Measurements from ENCODE around the gene ALDH16A1. TPM values are rescaled to one million over a fixed set of nuclear protein-coding genes. Genes with fewer than 3 reads are reported as not detected.
A peak's percentile ranks its signal among the peaks of the same experiment; 100 is the strongest.

ALDH16A1 gene
- total and polyA plus RNA-seq, 2 of the 8 experiments (the other 6 are each of a cell fraction or from before 2014, with no cell fraction given) = 30.5 to 34.3 TPM

DNA sequence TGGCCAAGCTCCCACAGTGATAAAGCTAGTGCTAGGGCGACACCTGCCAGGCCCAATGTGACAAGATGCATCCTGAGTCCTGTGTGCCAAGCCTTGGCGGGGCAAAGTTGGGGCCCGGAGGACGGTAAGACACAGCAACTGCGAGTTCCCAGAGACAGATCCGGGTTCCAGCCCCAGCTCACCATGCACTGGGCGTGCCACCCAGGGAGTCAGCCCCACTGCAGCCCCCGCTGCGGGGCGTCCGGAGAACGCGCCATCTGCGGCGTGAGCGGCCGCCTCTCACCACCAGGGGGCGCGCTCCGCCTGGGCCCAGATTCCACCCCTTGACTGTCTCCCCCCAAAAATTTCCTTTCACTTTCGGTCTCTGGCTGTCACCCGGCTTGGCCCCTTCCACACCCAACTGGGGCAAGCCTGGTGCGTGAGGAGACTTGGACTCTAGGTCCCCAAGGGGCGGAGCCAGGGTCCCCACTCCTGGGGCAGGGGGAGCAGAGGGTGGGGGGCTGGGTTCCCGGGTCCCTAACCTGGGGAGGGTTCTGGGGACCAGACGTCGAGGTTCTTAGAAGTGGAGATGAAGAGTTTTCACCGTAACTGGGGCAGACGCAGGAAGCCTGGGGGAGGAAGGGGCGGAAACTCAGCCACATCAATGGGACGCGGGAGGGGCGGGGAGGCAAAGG, 21.0 kb downstream of the ALDH16A1 start, which contains the start of gene FLT3LG (continued):
- TF ChIP-seq CREB1 (IDR thresholded peaks at IDR 0.05) = peak; percentile 64
- no peak for TF ChIP-seq NRF1 (IDR thresholded peaks at IDR 0.05; ENCODE audit: low read depth, low read length)
- peak; percentile 47 for TF ChIP-seq ASH2L (IDR thresholded peaks at IDR 0.05; ENCODE audit: low read length)
- TF ChIP-seq SIRT6 (IDR thresholded peaks at IDR 0.05; ENCODE audit: low read length) = no peak
- peak; percentile 44; the same call in 1 of the 2 replicates for TF ChIP-seq YY1 (IDR thresholded peaks at IDR 0.05; ENCODE audit: low read depth, low read length)
- no peak for TF ChIP-seq SUZ12 (IDR thresholded peaks at IDR 0.05; ENCODE audit: low read length)
- TF ChIP-seq MAFK (IDR thresholded peaks at IDR 0.05; ENCODE audit: low read depth, low read length) = no peak
- TF ChIP-seq, protein P1, sequence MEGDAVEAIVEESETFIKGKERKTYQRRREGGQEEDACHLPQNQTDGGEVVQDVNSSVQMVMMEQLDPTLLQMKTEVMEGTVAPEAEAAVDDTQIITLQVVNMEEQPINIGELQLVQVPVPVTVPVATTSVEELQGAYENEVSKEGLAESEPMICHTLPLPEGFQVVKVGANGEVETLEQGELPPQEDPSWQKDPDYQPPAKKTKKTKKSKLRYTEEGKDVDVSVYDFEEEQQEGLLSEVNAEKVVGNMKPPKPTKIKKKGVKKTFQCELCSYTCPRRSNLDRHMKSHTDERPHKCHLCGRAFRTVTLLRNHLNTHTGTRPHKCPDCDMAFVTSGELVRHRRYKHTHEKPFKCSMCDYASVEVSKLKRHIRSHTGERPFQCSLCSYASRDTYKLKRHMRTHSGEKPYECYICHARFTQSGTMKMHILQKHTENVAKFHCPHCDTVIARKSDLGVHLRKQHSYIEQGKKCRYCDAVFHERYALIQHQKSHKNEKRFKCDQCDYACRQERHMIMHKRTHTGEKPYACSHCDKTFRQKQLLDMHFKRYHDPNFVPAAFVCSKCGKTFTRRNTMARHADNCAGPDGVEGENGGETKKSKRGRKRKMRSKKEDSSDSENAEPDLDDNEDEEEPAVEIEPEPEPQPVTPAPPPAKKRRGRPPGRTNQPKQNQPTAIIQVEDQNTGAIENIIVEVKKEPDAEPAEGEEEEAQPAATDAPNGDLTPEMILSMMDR (IDR thresholded peaks at IDR 0.05; ENCODE audit: control extremely low read depth in 1 of 3, insufficient read depth in 1 of 3, low read depth in 1 of 3, low read length in 3 of 3) = peak; percentile 86 to 92 (median 88)
- TF ChIP-seq SP4 (IDR thresholded peaks at IDR 0.05; ENCODE audit: low read length) = 0 out of 2 replicates have a peak, but pooled peaks have one; percentile 62
- TF ChIP-seq POU5F1 (IDR thresholded peaks at IDR 0.05; ENCODE audit: low read depth, low read length) = no peak
- TF ChIP-seq RBBP5 (IDR thresholded peaks at IDR 0.05; ENCODE audit: borderline replicate concordance, low read depth, low read length) = no peak

All from H1 (cell line).